HepG2 (cell line): Measurements from ENCODE around the gene MEF2B. TPM values are rescaled to one million over a fixed set of nuclear protein-coding genes. Genes with fewer than 3 reads are reported as not detected.
A peak's percentile ranks its signal among the peaks of the same experiment; 100 is the strongest.

Experiments
- ARID5B ChIP-seq: IDR thresholded peaks from 2 replicates; pipeline ENCODE4 v1.4.0; 2020; ENCODE audit warnings: mild to moderate bottlenecking, missing genetic modification reagents
- CBX2 ChIP-seq, 2 experiments: fragments of 200-600 bp in 1 of 2; sonication (generic); formaldehyde crosslinking in 1 of 2; IDR thresholded peaks; 2 replicates each; pipeline versions ENCODE4 v1.7.0 to v1.8.1; 2018 to 2022; ENCODE audit warnings: low read depth in 2 of 2, low read length in 1 of 2, mild to moderate bottlenecking in 1 of 2, missing genetic modification reagents in 1 of 2
- GABPB1 ChIP-seq: IDR thresholded peaks from 2 replicates; pipeline ENCODE4 v1.6.1; 2016; ENCODE audit warnings: mild to moderate bottlenecking, missing genetic modification reagents, moderate library complexity, missing compliant biosample characterization
- KLF6 ChIP-seq: IDR thresholded peaks from 2 replicates; pipeline ENCODE4 v1.8.0; 2016; ENCODE audit warnings: missing biosample characterization, missing genetic modification reagents
- MATR3 ChIP-seq: sonication (generic); formaldehyde crosslinking; IDR thresholded peaks from 2 replicates; pipeline ENCODE4 v1.4.0; 2020; ENCODE audit warnings: missing genetic modification reagents
- MED1 ChIP-seq: sonication (generic); formaldehyde crosslinking; IDR thresholded peaks from 2 replicates; pipeline ENCODE4 v1.4.0; 2020; ENCODE audit warnings: missing genetic modification reagents
- NFE2L2 ChIP-seq: fragments of 150-350 bp; IDR thresholded peaks from 2 replicates; pipeline ENCODE4 v1.6.1; 2014; ENCODE audit warnings: low read length
- PBX3 ChIP-seq: sonication (generic); formaldehyde crosslinking; IDR thresholded peaks from 2 replicates; pipeline ENCODE4 v1.8.1; 2023; ENCODE audit warnings: missing genetic modification reagents, inconsistent platforms, borderline replicate concordance
- XBP1 ChIP-seq: sonication (generic); formaldehyde crosslinking; IDR thresholded peaks from 2 replicates; pipeline ENCODE4 v1.5.0; 2020; ENCODE audit warnings: missing genetic modification reagents
- ZFP37 ChIP-seq: sonication (generic); formaldehyde crosslinking; IDR thresholded peaks from 2 replicates; pipeline ENCODE4 v1.4.0; 2020; ENCODE audit warnings: missing genetic modification reagents, borderline replicate concordance
- ZNF101 ChIP-seq: sonication (generic); formaldehyde crosslinking; IDR thresholded peaks from 2 replicates; pipeline ENCODE4 v1.4.0; 2020; ENCODE audit warnings: mild to moderate bottlenecking, low read depth, missing genetic modification reagents, borderline replicate concordance
- ZNF12 ChIP-seq: sonication (generic); formaldehyde crosslinking; IDR thresholded peaks from 2 replicates; pipeline ENCODE4 v1.5.0; 2020; ENCODE audit warnings: missing genetic modification reagents
- ZNF160 ChIP-seq: sonication (generic); formaldehyde crosslinking; IDR thresholded peaks from 2 replicates; pipeline ENCODE4 v1.8.0; 2022; ENCODE audit warnings: mild to moderate bottlenecking, inconsistent platforms, missing genetic modification reagents
- ZNF225 ChIP-seq: sonication (generic); formaldehyde crosslinking; IDR thresholded peaks from 2 replicates; pipeline ENCODE4 v1.4.0; 2020; ENCODE audit warnings: mild to moderate bottlenecking, missing genetic modification reagents
- ZNF460 ChIP-seq: sonication (generic); formaldehyde crosslinking; IDR thresholded peaks from 2 replicates; pipeline ENCODE4 v1.5.1; 2020; ENCODE audit warnings: missing genetic modification reagents, mild to moderate bottlenecking, borderline replicate concordance
- ZNF468 ChIP-seq: sonication (generic); formaldehyde crosslinking; IDR thresholded peaks from 2 replicates; pipeline ENCODE4 v1.8.0; 2022; ENCODE audit warnings: mild to moderate bottlenecking, moderate library complexity, missing genetic modification reagents
- ZNF639 ChIP-seq: conservative IDR thresholded peaks from 2 replicates; pipeline ENCODE4 v1.6.1; 2018; ENCODE audit warnings: missing genetic modification reagents
- ZNF687 ChIP-seq: sonication (generic); formaldehyde crosslinking; IDR thresholded peaks from 2 replicates; pipeline ENCODE4 v1.5.1; 2020; ENCODE audit warnings: mild to moderate bottlenecking, missing genetic modification reagents, moderate library complexity
- ZNF792 ChIP-seq: IDR thresholded peaks from 2 replicates; pipeline ENCODE4 v1.6.1; 2016
- ZSCAN12 ChIP-seq: sonication (generic); formaldehyde crosslinking; IDR thresholded peaks from 2 replicates; pipeline ENCODE4 v1.9.0; 2021; ENCODE audit warnings: mild to moderate bottlenecking, missing genetic modification reagents
- polyA plus RNA-seq, 8 experiments: library from polyadenylated mRNA; depleted of rRNA in 3 of 8; stranded (reverse) in 7 of 8; unstranded in 1 of 8; fragments of >200 nt; fragmentation: Illumina TruSeq in 4 of 8; extraction: Trizol in 4 of 8; gene quantifications; 2 replicates each; pipeline versions ENCODE4 v1.2.1 to v1.2.3, GENCODE V29; 2011 to 2016; ENCODE audit warnings: low read depth in 4 of 8, missing spikeins in 1 of 8, mixed read lengths in 1 of 8; ENCODE audit not compliant: insufficient read depth in 1 of 8
- total RNA-seq, 5 experiments: library from RNA; depleted of rRNA; stranded (reverse); fragments of >200 nt; fragmentation: Illumina TruSeq; extraction: Trizol; gene quantifications; 2 replicates each; pipeline ENCODE4 v1.2.3, GENCODE V29; 2016; ENCODE audit warnings: low read depth in 1 of 5

Gene MEF2B
- total and polyA plus RNA-seq, 2 of the 13 experiments (the other 11 are each of a cell fraction or from before 2014, with no cell fraction given) = 1.2 to 1.7 TPM

- TF ChIP-seq ZNF460 (CRISPR knock-in tag) (no peak), ZSCAN12 (CRISPR knock-in tag) (peak; percentile 84; the same call in 1 of the 2 replicates), MED1 (CRISPR knock-in tag) (peak; percentile 46), XBP1 (peak; percentile 80; the same call in 1 of the 2 replicates), ZFP37 (CRISPR knock-in tag) (peak; percentile 90), KLF6 (peak; percentile 82), GABPB1 (CRISPR knock-in tag) (peak; percentile 48), ZNF225 (CRISPR knock-in tag) (0 out of 2 replicates have a peak, but pooled peaks have one; percentile 47), NFE2L2 (no peak), ZNF792 (CRISPR knock-in tag) (peak; percentile 77; the same call in 1 of the 2 replicates), ZNF12 (peak; percentile 70; the same call in 1 of the 2 replicates), ZNF687 (CRISPR knock-in tag) (peak; percentile 55), ZNF468 (CRISPR knock-in tag) (peak; percentile 79; the same call in 1 of the 2 replicates), MATR3 (no peak), ZNF101 (CRISPR knock-in tag) (no peak), ARID5B (CRISPR knock-in tag) (peak; percentile 55; the same call in 1 of the 2 replicates), CBX2 (IDR thresholded peaks at IDR 0.05; ENCODE audit: low read depth, low read length) (no peak), CBX2 (CRISPR knock-in tag; IDR thresholded peaks at IDR 0.05; ENCODE audit: low read depth) (no peak), PBX3 (peak; percentile 79), ZNF160 (CRISPR knock-in tag) (0 out of 2 replicates have a peak, but pooled peaks have one; percentile 65), ZNF639 (0 out of 2 replicates have a peak, but pooled peaks have one; percentile 52)
Observed at GRCh38 chr19:19214892-19215291, 44.8 kb upstream of the MEF2B start (continued).
